DMS114 treated with DMSO at 0.1 percent for 48 hours (cell line): Measurements from ENCODE around the gene ZFAND2B.
"Not testable (repeated sequence)": the region's sequence is repeated elsewhere in the genome, so short reads cannot be mapped to it uniquely, and the experiment has no call there.

Source experiments
- DNase-seq: peaks from one replicate; lab custom pipeline; 2025; ENCODE audit not compliant: unreplicated experiment; lab: John Stamatoyannopoulos, UW

Gene ZFAND2B

DNA sequence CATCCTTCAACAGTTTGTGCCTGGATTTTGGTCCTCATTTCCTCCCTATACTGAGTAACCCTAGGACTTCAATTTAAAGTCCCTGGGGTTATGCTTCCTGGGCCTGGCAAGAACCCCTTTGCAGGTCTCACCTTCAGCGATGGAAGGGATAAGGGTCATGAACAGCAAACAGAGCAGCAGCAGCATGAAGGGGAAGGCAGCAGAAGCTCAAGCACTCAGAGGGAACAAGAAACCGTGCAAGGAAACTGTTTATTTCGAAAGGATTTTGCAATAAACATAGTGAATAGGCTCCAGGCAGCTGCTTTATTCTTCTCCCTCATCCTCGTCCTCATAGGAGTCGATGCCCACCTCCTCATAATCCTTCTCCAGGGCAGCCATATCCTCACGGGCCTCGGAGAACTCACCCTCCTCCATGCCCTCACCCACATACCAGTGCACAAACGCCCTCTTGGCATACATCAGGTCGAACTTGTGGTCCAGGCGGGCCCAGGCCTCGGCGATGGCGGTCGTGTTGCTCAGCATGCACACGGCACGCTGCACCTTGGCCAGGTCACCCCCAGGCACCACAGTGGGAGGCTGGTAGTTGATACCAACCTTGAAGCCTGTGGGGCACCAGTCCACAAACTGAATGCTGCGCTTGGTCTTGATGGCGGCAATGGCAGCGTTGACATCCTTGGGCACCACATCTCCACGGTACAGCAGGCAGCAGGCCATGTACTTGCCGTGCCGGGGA is 43.6 kb downstream of the ZFAND2B start:
- no peak for DNase-seq

DNA sequence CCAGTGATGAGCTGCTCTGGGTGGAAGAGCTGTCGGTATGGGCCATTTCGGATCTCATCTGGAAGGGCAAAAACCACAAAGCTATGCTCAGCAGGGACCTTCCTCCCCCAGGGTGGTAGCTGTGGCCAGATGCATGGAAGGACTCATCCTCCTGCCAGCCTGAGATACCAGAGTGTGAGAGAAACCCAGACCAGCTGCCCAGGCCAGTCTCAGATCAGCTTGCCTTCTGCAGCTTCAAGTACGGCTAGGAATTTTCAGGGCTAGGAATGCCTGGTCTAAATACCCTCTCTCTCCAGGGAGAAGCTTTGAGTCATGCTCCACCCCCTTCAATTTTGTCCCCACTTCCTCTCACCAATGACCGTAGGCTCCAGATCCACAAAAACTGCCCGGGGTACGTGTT is 45.1 kb downstream of the ZFAND2B start:
- DNase-seq = no peak

DNA sequence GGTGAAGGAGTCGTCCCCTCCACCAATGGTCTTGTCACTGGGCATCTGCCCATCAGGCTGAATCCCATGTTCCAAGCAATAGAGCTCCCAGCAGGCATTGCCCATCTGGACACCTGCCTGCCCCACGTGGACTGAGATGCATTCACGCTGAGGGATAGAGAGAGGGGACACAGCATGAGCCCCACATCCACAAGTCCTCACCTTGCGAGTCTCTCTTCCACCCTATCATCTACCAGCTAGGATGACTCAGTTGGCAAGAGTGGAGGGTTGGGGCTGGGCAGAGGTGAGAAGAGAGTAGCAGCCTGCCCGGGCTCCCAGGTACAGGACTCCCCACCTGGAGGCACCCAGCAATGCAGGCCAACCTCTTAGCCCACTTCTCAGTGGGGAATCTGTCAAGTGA is 45.5 kb downstream of the ZFAND2B start:
- DNase-seq = no peak

DNA sequence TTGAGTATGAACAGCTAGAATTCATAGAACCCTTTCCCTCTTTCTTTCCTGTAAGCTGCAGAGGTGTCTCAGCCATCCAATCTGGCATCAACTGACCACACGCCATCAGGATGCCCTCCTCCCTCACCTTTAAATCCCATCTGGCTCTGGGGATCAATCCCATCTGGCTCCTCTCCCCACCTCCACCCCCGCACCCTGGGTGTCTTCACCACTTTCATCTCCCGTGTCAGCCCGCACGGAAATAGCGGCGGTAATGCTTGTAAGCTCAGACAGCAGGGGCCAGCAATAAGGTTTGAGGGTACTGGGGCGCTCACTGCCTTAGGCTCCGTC is 46.0 kb downstream of the ZFAND2B start:
- no peak for DNase-seq

DNA sequence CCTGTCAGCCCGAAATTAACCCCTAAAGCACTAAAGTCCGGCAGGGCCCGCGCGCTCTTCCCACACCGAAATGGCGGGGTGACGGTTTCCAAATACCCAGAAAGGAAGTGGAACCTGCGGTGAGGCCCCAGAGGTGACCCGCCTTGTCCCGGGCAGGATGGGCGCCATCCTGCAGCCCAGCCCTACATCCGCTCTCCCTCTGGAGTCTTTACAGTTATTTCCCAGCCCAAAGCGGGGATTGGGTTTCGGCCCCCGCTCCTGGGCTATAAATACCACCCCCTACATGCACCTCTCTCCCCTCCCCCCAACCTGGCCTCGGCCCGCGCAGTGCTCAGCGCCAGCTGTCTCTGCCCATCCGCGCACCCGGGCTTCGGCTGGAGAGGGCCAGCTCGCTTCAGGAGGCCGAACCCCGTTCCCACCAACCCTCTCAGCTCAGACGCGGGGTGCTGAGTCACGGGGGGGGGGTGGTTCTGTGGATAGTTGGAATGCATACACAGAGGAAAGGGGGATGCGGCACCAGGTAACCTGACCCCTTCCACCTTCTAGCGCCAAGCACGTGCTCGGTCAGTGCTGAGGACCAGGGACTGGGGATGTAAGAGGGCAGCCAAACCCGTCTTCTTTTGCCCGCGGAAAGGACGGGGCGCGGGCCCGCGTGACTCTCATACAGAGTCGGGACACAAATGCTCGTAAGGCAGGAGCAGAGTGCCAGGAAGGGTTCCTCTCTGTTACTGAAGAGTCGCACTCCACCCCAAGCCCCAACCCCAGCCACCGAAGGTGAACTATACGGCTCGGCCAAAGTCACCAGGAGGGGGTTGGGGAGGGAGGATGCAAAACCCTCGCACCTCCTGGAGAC is 46.5 kb downstream of the ZFAND2B start, which contains the start of gene TUBA4B:
TUBA4B (plus strand) TSS at position 344 of the 853 bp plus-strand sequence; CDS start at position 509, 165 bp downstream.
- DNase-seq = no peak

DNA sequence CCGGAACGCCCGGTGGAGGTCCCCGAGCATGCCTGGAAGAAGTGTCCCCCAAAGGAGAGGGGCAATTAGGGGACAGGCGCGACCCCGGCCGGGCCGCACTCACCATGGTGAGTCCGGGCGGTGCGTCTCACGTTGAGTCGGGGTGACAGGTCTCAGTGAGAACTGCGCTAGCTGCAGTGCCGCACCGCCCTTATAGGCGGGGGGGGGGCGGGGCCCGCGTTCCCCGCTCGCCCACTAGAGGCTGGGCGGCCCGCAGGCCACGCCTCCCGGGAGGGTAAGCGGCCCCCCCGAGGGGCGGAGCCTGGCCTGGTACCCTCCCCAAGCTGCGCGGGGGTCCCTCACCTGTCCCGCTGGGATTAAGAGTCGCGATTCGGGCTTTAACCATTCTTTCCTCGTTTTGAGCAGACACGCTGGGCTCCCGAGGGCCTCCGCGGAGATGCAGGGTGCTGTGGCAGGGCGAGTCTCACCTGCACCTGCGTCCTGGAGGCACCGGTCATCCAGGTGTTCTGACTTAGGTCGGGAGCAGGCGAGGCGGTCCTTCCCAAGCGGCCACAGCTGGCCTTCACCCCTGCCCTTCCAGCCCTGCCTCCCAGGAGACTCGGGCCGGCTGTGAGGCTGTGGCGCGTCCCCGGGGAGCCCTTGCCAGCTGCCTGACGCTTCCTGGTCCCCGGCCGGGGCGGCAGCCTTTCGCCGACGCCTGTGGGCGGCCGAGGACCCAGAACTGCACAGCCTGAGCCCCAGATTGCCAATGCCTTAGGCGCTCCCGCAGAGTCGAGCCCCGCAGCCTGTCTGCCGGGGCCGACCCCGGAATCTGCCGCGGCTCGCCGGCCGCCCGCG is 47.4 kb downstream of the ZFAND2B start, which contains the start of gene TUBA4A:
TUBA4A (minus strand) TSS at position 166 of the 837 bp plus-strand sequence; CDS start at position 106, 60 bp downstream.
- DNase-seq = no peak

DNA sequence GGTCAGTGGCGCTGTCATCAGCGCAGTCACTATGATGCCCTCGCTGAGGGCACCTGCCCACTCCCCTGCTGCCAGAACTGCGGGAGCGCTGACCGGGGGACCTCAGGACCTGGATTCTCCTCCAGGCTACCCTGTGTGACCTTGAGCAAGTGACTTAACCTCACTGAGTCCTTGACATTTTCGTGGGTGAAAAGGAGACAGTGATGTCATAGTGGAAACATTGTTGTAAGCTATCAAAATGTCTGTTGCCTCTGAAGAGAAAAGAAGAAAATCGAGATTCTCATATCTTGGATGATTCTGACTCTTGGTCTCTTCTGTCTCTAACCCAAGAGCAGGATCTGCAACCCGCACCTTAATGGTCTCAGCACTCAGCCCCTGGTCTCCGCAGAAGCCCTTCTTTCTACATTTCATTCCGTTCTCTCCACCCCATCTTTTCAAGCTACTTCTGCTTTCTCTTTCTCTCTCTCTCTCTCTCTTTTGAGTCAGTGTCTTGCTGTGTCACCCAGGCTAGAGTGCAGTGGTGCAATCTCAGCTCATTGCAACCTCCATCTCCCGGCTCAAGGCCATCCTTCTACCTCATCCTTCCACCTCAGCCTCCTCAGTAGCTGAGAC is 48.1 kb downstream of the ZFAND2B start:
- DNase-seq = no peak

DNA sequence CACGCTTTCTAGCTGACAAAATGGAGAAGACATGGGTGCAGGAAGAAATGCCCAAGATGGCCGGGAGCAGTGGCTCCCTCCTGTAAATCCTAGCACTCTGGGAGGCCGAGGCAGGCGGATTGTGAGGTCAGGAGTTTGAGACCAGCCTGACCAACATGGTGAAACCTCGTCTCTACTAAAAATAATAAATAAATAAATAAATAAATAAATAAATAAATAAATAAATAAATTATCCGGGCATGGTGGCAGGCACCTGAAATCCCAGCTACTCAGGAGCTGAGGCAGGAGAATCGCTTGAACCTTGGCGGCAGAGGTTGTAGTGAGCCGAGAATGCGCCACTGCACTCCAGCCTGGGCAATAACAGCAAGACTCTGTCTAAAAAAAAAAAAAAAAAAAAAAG is 52.4 kb downstream of the ZFAND2B start:
- DNase-seq = not testable (repeated sequence)
